Mucosa of descending colon (tissue), 3 donors: ENCODE data around the gene NUTF2. TPM values are rescaled to one million over a fixed set of nuclear protein-coding genes. Genes with fewer than 3 reads are reported as not detected.

ENCODE experiments used
- ATAC-seq: fragments of 200-7000 bp; cut with Tn5 transposase; one replicate; pipeline ENCODE4 v1.9.1; 2020; ENCODE audit warnings: mild to moderate bottlenecking, moderate library complexity
- DNase-seq, 3 donors: peaks; one replicate each; pipeline ENCODE4 v3.0.0-alpha.2; 2020
- H3K36me3 ChIP-seq: fragments of 200-600 bp; one replicate; pipeline ENCODE4 v1.8.0; 2021; ENCODE audit warnings: low read depth, mild to moderate bottlenecking
- H3K4me1 ChIP-seq: fragments of 200-600 bp; one replicate; pipeline ENCODE4 v1.8.0; 2021; ENCODE audit warnings: low read depth, mild to moderate bottlenecking
- H3K4me3 ChIP-seq: fragments of 200-600 bp; one replicate; pipeline ENCODE4 v1.8.0; 2021; ENCODE audit warnings: mild to moderate bottlenecking
- H3K9me3 ChIP-seq: fragments of 200-600 bp; one replicate; pipeline ENCODE4 v1.8.0; 2021; ENCODE audit warnings: mild to moderate bottlenecking
- CTCF ChIP-seq: fragments of 200-600 bp; IDR thresholded peaks from one replicate; pipeline ENCODE4 v1.8.0; 2022; ENCODE audit warnings: antibody characterized with exemption, mild to moderate bottlenecking
- intact Hi-C, 2 donors: fragments of 100-400 bp; cut with DNase I in 1 of 2; cut with micrococcal nuclease in 1 of 2; formaldehyde crosslinking; loops; one replicate each; pipeline versions ENCODE4 v1.11.0 to v1.11.1; 2022; cut with DNase I, micrococcal nuclease
- total RNA-seq, 3 donors: library from RNA; stranded (reverse); fragmentation: NEBNext Ultra II Directional in 2 of 3; extraction: Animal tissue kit (Norgen Biotek cat#: 25700) in 2 of 3; gene quantifications; one replicate each; pipeline versions ENCODE4 v1.2.1 to v1.2.4, GENCODE V29; 2021 to 2023
- donor health status: DM: no; HTN: no; CAD: no; lungs with moderate emphysema.
- donor health status: DM: no; HTN: no; CAD: no.
- donor health status: DM: no; HTN: yes; CAD: no.

The NUTF2 gene
- total RNA-seq, 3 donors from 2014 or later: 56.0 to 69.3 (median 58.0) TPM

GRCh38 chr16:67915831-67916723 is 69.3 kb downstream of the NUTF2 start:
- Histone ChIP-seq H3K4me1 (no peaks in the 10 kb centered on the region), H3K36me3 (no peaks in the 10 kb centered on the region), H3K9me3 (no peaks in the 10 kb centered on the region), H3K4me3 (no peak overlapping the region)
- ATAC-seq (peak; percentile 89), DNase-seq (peak; percentile 56 to 71 (median 59))
- intact Hi-C loops: no loop called here
- no peak for TF ChIP-seq CTCF

- Histone ChIP-seq H3K9me3 (no peaks in the 10 kb centered on the region), H3K36me3 (no peaks in the 10 kb centered on the region), H3K4me3 (no peak overlapping the region), H3K4me1 (no peaks in the 10 kb centered on the region)
- ATAC-seq (no peak), DNase-seq (no peak)
- intact Hi-C loops: no loop called here
- TF ChIP-seq CTCF: no peak
These were observed 70.6 kb downstream of the NUTF2 start for GRCh38 chr16:67917140-67917851.

GRCh38 chr16:67917852-67918236 is 71.1 kb downstream of the NUTF2 start:
- no peak for DNase-seq
- no peaks in the 10 kb centered on the region for H3K36me3 ChIP-seq
- H3K9me3 ChIP-seq: no peaks in the 10 kb centered on the region
- intact Hi-C loops: no loop called here
- TF ChIP-seq CTCF: no peak
- no peak overlapping the region for H3K4me3 ChIP-seq
- ATAC-seq: peak; percentile 24
- H3K4me1 ChIP-seq: no peaks in the 10 kb centered on the region

GRCh38 chr16:67919622-67920221 is 73.0 kb downstream of the NUTF2 start:
- Histone ChIP-seq H3K4me3 (no peak overlapping the region), H3K9me3 (no peaks in the 10 kb centered on the region), H3K4me1 (no peaks in the 10 kb centered on the region), H3K36me3 (no peaks in the 10 kb centered on the region)
- DNase-seq (no peak), ATAC-seq (no peak)
- intact Hi-C loops: loop anchor here in 1 of 2 donors (10.0 kb wide), 1 partner anchor 105 kb away; no protein-coding TSS in a partner anchor
- no peak for TF ChIP-seq CTCF

Other genes with a start within 250 kb of the NUTF2 start
- 1 to 10 TPM; 1.8 to 4.9 (median 4.2) TPM for gene CARMIL2, start 201.8 kb upstream of the NUTF2 start, total RNA-seq
- 10 to 100 TPM in 2 of 3 donors, 1 to 10 TPM in 1; 8.9 to 17.1 (median 11.5) TPM for gene ACD, start 186.7 kb upstream of the NUTF2 start, total RNA-seq
- 1 to 10 TPM; 2.3 to 9.1 (median 3.7) TPM for gene PARD6A, start 186.0 kb upstream of the NUTF2 start, total RNA-seq
- gene ENKD1, start 180.2 kb upstream of the NUTF2 start, total RNA-seq: 10 to 100 TPM in 1 of 3 donors, 1 to 10 TPM in 2; 8.5 to 23.3 (median 9.0) TPM
- 1 to 10 TPM in 2 of 3 donors, under 1 TPM in 1; 0.67 to 6.8 (median 1.2) TPM for gene C16orf86, start 180.1 kb upstream of the NUTF2 start, total RNA-seq
- gene GFOD2, start 127.6 kb upstream of the NUTF2 start, total RNA-seq: 10 to 100 TPM; 25.6 to 29.2 (median 27.9) TPM
- gene RANBP10, start 40.4 kb upstream of the NUTF2 start, total RNA-seq: 10 to 100 TPM; 19.6 to 24.1 (median 20.6) TPM
- 1 to 10 TPM in 1 of 3 donors, under 1 TPM in 2; 0.41 to 2.0 (median 0.48) TPM for gene TSNAXIP1, start 40.0 kb upstream of the NUTF2 start, total RNA-seq
- gene THAP11, start 4.6 kb upstream of the NUTF2 start, total RNA-seq: 10 to 100 TPM; 18.1 to 43.3 (median 20.5) TPM
- 10 to 100 TPM; 33.2 to 55.0 (median 36.6) TPM for gene CENPT, start 760 bp downstream of the NUTF2 start, total RNA-seq
- gene EDC4, start 26.1 kb downstream of the NUTF2 start, total RNA-seq: 10 to 100 TPM; 58.3 to 82.0 (median 64.6) TPM
- gene NRN1L, start 38.0 kb downstream of the NUTF2 start, total RNA-seq: under 1 TPM in 2 of 3 donors, not detected in 1; 0.49 to 0.99 TPM
- gene PSKH1, start 46.3 kb downstream of the NUTF2 start, total RNA-seq: 10 to 100 TPM; 33.8 to 43.3 (median 38.1) TPM
- gene CTRL, start 84.9 kb downstream of the NUTF2 start, total RNA-seq: 1 to 10 TPM in 1 of 3 donors, under 1 TPM in 2; 0.61 to 2.3 (median 0.80) TPM
- 100 to 1,000 TPM in 2 of 3 donors, 10 to 100 TPM in 1; 96.9 to 175 (median 139) TPM for gene PSMB10, start 89.9 kb downstream of the NUTF2 start, total RNA-seq
- gene LCAT, start 97.2 kb downstream of the NUTF2 start, total RNA-seq: 10 to 100 TPM in 1 of 3 donors, 1 to 10 TPM in 2; 2.2 to 20.3 (median 9.4) TPM
- 10 to 100 TPM in 2 of 3 donors, 1 to 10 TPM in 1; 4.0 to 68.5 (median 22.2) TPM for gene SLC12A4, start 121.7 kb downstream of the NUTF2 start, total RNA-seq
- gene DPEP3, start 133.6 kb downstream of the NUTF2 start, total RNA-seq: not detected
- gene DPEP2, start 152.6 kb downstream of the NUTF2 start, total RNA-seq: 1 to 10 TPM; 1.5 to 2.8 (median 1.6) TPM
- gene DPEP2NB, start 169.0 kb downstream of the NUTF2 start, total RNA-seq: not detected
- gene DDX28, start 176.3 kb downstream of the NUTF2 start, total RNA-seq: 1 to 10 TPM; 6.1 to 7.2 (median 6.8) TPM
- 10 to 100 TPM; 11.6 to 13.5 (median 12.6) TPM for gene DUS2, start 176.4 kb downstream of the NUTF2 start, total RNA-seq
- 10 to 100 TPM; 24.2 to 44.0 (median 25.5) TPM for gene NFATC3, start 238.4 kb downstream of the NUTF2 start, total RNA-seq